NT2/D1 (cell line): Measurements from ENCODE around the gene PAQR9.

Experiments used
- YY1 ChIP-seq: IDR thresholded peaks from 2 replicates; pipeline ENCODE4 v1.6.1; 2011; ENCODE audit not compliant: insufficient read length, insufficient read depth
- ZNF274 ChIP-seq: IDR thresholded peaks from 2 replicates; pipeline ENCODE4 v1.6.1; 2011; ENCODE audit warnings: mild to moderate bottlenecking, low read depth, low read length

DNA sequence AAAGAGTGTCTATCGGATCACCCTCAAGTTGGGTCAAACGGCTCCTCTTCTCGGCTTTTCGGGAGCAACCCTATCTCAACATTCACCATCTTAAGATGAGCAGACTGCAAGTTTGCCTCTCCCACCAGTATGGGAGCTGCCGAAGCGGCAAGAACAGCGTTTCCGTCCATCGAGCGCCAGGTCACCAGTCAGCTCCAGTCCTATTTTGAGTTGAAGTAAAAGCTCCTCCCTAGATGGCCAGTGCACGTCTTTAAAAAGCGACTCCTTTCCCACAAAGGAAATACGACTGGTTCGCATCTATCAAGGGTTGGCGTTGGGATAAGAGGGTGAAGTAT is 37.5 kb upstream of the PAQR9 start:
- TF ChIP-seq YY1: peak; percentile 11
- TF ChIP-seq ZNF274: no peak
